Gastroesophageal sphincter (tissue), 3 donors: ENCODE results near the gene NFATC3.

Source experiments
- CTCF ChIP-seq, 4 experiments: fragments of 200-600 bp in 2 of 4; fragments of 450-650 bp in 2 of 4; sonication (generic) in 1 of 4; IDR thresholded peaks; one replicate each; pipeline ENCODE4 v1.5.1; 2017 to 2019; ENCODE audit warnings: antibody characterized with exemption in 4 of 4, mild to moderate bottlenecking in 2 of 4, moderate library complexity in 2 of 4
- EP300 ChIP-seq: sonication (generic); formaldehyde crosslinking; IDR thresholded peaks from one replicate; pipeline ENCODE4 v1.6.1; 2017; ENCODE audit warnings: antibody characterized with exemption, mild to moderate bottlenecking
- POLR2A ChIP-seq, 2 donors: fragments of 450-650 bp; IDR thresholded peaks; one replicate each; pipeline ENCODE4 v1.6.1; 2017; ENCODE audit warnings: antibody characterized with exemption in 2 of 2, mild to moderate bottlenecking in 2 of 2, moderate library complexity in 1 of 2
- POLR2AphosphoS5 ChIP-seq: sonication (generic); formaldehyde crosslinking; IDR thresholded peaks from one replicate; pipeline ENCODE4 v1.6.1; 2017; ENCODE audit warnings: antibody characterized with exemption

DNA sequence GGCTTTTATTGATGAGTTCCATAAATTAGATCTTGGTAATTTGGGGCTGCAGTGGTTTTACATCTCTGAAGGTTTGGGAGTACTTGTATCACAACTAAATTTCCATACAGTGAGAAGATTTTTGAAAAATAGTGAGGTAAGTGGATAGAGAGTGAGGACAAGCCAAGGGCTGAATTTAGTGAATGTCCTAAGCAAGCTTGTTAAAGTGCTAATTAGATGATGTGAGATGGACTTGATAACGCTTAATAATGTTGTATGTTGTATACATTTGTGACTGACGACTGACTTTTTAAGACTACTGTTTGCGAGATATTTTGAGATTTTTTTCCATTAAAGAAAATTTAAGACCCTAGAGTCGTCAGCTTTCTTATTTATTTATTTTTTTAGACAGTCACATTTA, 3.9 kb downstream of the NFATC3 start:
- TF ChIP-seq CTCF (IDR thresholded peaks at IDR 0.05) (no peak), POLR2A (IDR thresholded peaks at IDR 0.05) (no peak), EP300 (no peak), POLR2AphosphoS5 (no peak)
